ENCODE data around the gene RHOBTB1.

Gene RHOBTB1

DNA sequence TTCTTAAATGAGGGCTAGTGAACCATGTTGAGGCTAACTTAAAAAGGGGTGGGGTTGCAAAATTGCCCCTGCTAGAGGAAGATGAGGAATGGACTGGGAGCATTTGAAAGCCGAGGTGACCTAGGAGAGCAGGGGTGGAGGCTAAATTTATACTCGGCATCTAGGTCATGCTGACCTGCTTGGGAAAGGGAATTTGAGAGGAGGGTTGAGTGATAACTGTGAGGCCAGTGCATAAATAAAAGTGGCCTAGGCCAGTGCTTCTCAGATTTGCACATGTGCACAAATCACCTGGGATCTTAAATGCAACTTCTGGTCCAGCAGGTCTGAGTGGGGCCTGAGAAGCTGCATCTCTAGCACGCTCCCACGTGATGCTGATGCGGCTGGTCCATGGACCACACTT, 95.3 kb downstream of the RHOBTB1 start:
- DNase-seq, result no peak
- H4K20me1 ChIP-seq (ENCODE audit: insufficient read depth, low read length), result no peaks in the 10 kb centered on the region
- TF ChIP-seq CTCF (IDR thresholded peaks at IDR 0.05; ENCODE audit: borderline replicate concordance, extremely low read depth, low read length, poor library complexity, severe bottlenecking) (no peak), EZH2 (IDR thresholded peaks at IDR 0.05; ENCODE audit: borderline replicate concordance, low read depth, low read length, severe bottlenecking) (no peak)
- no peaks in the 10 kb centered on the region for H3K9me3 ChIP-seq (ENCODE audit: insufficient read depth, low read length, severe bottlenecking)
- no peak overlapping the region for H3K27ac ChIP-seq (ENCODE audit: low read length)
- no peaks in the 10 kb centered on the region for H3K36me3 ChIP-seq (ENCODE audit: insufficient read depth, low read length)
- no peak for ATAC-seq (ENCODE audit: insufficient read depth, low read depth)
- no peaks in the 10 kb centered on the region for H3K79me2 ChIP-seq (ENCODE audit: insufficient read depth, low read length)
- H3K4me1 ChIP-seq (ENCODE audit: insufficient read depth, low read length), result no peaks in the 10 kb centered on the region
- no peak overlapping the region for H2AFZ ChIP-seq (ENCODE audit: low read depth, low read length)
- no peak overlapping the region for H3K9ac ChIP-seq (ENCODE audit: low read depth, low read length)
- H3K27me3 ChIP-seq (ENCODE audit: insufficient read depth, low read length, poor library complexity), result no peaks in the 10 kb centered on the region
- no peak overlapping the region for H3K4me3 ChIP-seq (ENCODE audit: low read depth in 1 of 2, low read length in 2 of 2)
- H3K4me2 ChIP-seq (ENCODE audit: insufficient read depth, low read length), result no peak overlapping the region

- Histone ChIP-seq H2AFZ (ENCODE audit: low read depth, low read length) (no peak overlapping the region), H3K79me2 (ENCODE audit: insufficient read depth, low read length) (no peaks in the 10 kb centered on the region), H3K9ac (ENCODE audit: low read depth, low read length) (no peak overlapping the region), H3K4me3 (ENCODE audit: low read depth in 1 of 2, low read length in 2 of 2) (no peak overlapping the region), H3K36me3 (ENCODE audit: insufficient read depth, low read length) (no peaks in the 10 kb centered on the region), H3K4me1 (ENCODE audit: insufficient read depth, low read length) (no peaks in the 10 kb centered on the region), H4K20me1 (ENCODE audit: insufficient read depth, low read length) (no peaks in the 10 kb centered on the region), H3K4me2 (ENCODE audit: insufficient read depth, low read length) (no peak overlapping the region), H3K9me3 (ENCODE audit: insufficient read depth, low read length, severe bottlenecking) (no peaks in the 10 kb centered on the region), H3K27ac (ENCODE audit: low read length) (no peak overlapping the region), H3K27me3 (ENCODE audit: insufficient read depth, low read length, poor library complexity) (no peaks in the 10 kb centered on the region)
- TF ChIP-seq CTCF (IDR thresholded peaks at IDR 0.05; ENCODE audit: borderline replicate concordance, extremely low read depth, low read length, poor library complexity, severe bottlenecking) (no peak), EZH2 (IDR thresholded peaks at IDR 0.05; ENCODE audit: borderline replicate concordance, low read depth, low read length, severe bottlenecking) (no peak)
- DNase-seq (no peak), ATAC-seq (ENCODE audit: insufficient read depth, low read depth) (no peak)
These were observed 95.9 kb downstream of the RHOBTB1 start for GRCh38 chr10:60848126-60848525.

DNA sequence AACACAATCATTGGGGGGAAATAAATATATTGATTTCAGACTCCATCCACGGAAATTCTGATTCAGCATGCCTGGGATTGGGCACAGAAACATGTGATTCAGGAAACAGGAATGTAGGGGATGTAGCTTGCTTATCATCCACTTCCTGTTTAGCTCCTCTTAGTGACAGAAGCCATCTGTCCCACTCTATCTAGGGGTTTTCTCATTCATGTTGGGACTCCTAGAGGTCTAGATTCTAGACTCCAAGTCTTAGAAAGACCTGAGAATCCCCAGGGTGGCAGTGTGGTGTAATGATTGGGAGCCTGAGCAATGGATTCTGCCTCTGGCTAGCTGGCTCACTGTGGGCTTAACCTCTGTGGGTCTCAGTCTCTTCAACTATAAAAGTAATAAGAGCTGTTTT, 97.8 kb downstream of the RHOBTB1 start:
- ATAC-seq (ENCODE audit: insufficient read depth, low read depth) (no peak), DNase-seq (no peak)
- no peaks in the 10 kb centered on the region for H3K9me3 ChIP-seq (ENCODE audit: insufficient read depth, low read length, severe bottlenecking)
- H3K4me1 ChIP-seq (ENCODE audit: insufficient read depth, low read length), result no peaks in the 10 kb centered on the region
- H3K4me3 ChIP-seq (ENCODE audit: low read depth in 1 of 2, low read length in 2 of 2), result no peak overlapping the region
- no peak overlapping the region for H3K27ac ChIP-seq (ENCODE audit: low read length)
- no peaks in the 10 kb centered on the region for H3K36me3 ChIP-seq (ENCODE audit: insufficient read depth, low read length)
- TF ChIP-seq EZH2 (IDR thresholded peaks at IDR 0.05; ENCODE audit: borderline replicate concordance, low read depth, low read length, severe bottlenecking), result no peak
- no peak for TF ChIP-seq CTCF (IDR thresholded peaks at IDR 0.05; ENCODE audit: borderline replicate concordance, extremely low read depth, low read length, poor library complexity, severe bottlenecking)
- H3K27me3 ChIP-seq (ENCODE audit: insufficient read depth, low read length, poor library complexity), result no peaks in the 10 kb centered on the region
- no peaks in the 10 kb centered on the region for H3K79me2 ChIP-seq (ENCODE audit: insufficient read depth, low read length)
- H4K20me1 ChIP-seq (ENCODE audit: insufficient read depth, low read length), result no peaks in the 10 kb centered on the region
- no peak overlapping the region for H3K9ac ChIP-seq (ENCODE audit: low read depth, low read length)
- no peak overlapping the region for H2AFZ ChIP-seq (ENCODE audit: low read depth, low read length)
- no peak overlapping the region for H3K4me2 ChIP-seq (ENCODE audit: insufficient read depth, low read length)

GRCh38 chr10:60845038-60845437, 98.9 kb downstream of the RHOBTB1 start:
- Histone ChIP-seq H2AFZ (ENCODE audit: low read depth, low read length) (no peak overlapping the region), H3K4me1 (ENCODE audit: insufficient read depth, low read length) (no peaks in the 10 kb centered on the region), H3K36me3 (ENCODE audit: insufficient read depth, low read length) (no peaks in the 10 kb centered on the region), H3K9me3 (ENCODE audit: insufficient read depth, low read length, severe bottlenecking) (no peaks in the 10 kb centered on the region), H3K4me3 (ENCODE audit: low read depth in 1 of 2, low read length in 2 of 2) (no peak overlapping the region), H3K27ac (ENCODE audit: low read length) (no peak overlapping the region), H3K9ac (ENCODE audit: low read depth, low read length) (no peak overlapping the region), H3K79me2 (ENCODE audit: insufficient read depth, low read length) (no peaks in the 10 kb centered on the region), H3K4me2 (ENCODE audit: insufficient read depth, low read length) (no peak overlapping the region), H4K20me1 (ENCODE audit: insufficient read depth, low read length) (no peaks in the 10 kb centered on the region), H3K27me3 (ENCODE audit: insufficient read depth, low read length, poor library complexity) (no peaks in the 10 kb centered on the region)
- DNase-seq, result no peak
- no peak for TF ChIP-seq CTCF (IDR thresholded peaks at IDR 0.05; ENCODE audit: borderline replicate concordance, extremely low read depth, low read length, poor library complexity, severe bottlenecking)
- no peak for TF ChIP-seq EZH2 (IDR thresholded peaks at IDR 0.05; ENCODE audit: borderline replicate concordance, low read depth, low read length, severe bottlenecking)
- no peak for ATAC-seq (ENCODE audit: insufficient read depth, low read depth)

All from DND-41 (cell line).